HepG2 (cell line): Measurements from ENCODE around the gene ATRAID. TPM values are rescaled to one million over a fixed set of nuclear protein-coding genes. Genes with fewer than 3 reads are reported as not detected.

ENCODE experiments used
- CSRNP2 ChIP-seq: sonication (generic); formaldehyde crosslinking; conservative IDR thresholded peaks from 2 replicates; pipeline ENCODE4 v1.8.0; 2022; ENCODE audit warnings: low read depth, missing genetic modification reagents
- ELK4 ChIP-seq: sonication (generic); formaldehyde crosslinking; IDR thresholded peaks from 2 replicates; pipeline ENCODE4 v1.9.0; 2021; ENCODE audit warnings: missing genetic modification reagents, borderline replicate concordance
- FOXM1 ChIP-seq: sonication (generic); formaldehyde crosslinking; IDR thresholded peaks from 2 replicates; pipeline ENCODE4 v1.5.0; 2020; ENCODE audit warnings: missing genetic modification reagents
- JUN ChIP-seq: sonication (generic); formaldehyde crosslinking; IDR thresholded peaks from 2 replicates; pipeline ENCODE4 v1.4.0; 2020; ENCODE audit warnings: mild to moderate bottlenecking, missing genetic modification reagents
- KAT8 ChIP-seq: IDR thresholded peaks from 2 replicates; pipeline ENCODE4 v1.6.1; 2016; ENCODE audit warnings: missing genetic modification reagents, missing compliant biosample characterization
- KLF16 ChIP-seq, 2 experiments: sonication (generic) in 1 of 2; formaldehyde crosslinking in 1 of 2; IDR thresholded peaks; 2 replicates each; pipeline versions ENCODE4 v1.6.1 to v1.8.0; 2016 to 2023; ENCODE audit warnings: missing genetic modification reagents in 2 of 2, missing compliant biosample characterization in 1 of 2
- MBD4 ChIP-seq: IDR thresholded peaks from 2 replicates; pipeline ENCODE4 v1.6.1; 2012; ENCODE audit warnings: low read length, inconsistent platforms, borderline replicate concordance
- NAIF1 ChIP-seq: sonication (generic); formaldehyde crosslinking; IDR thresholded peaks from 2 replicates; pipeline ENCODE4 v1.5.0; 2020; ENCODE audit warnings: mild to moderate bottlenecking, missing genetic modification reagents, borderline replicate concordance
- NFIB ChIP-seq: sonication (generic); formaldehyde crosslinking; IDR thresholded peaks from 2 replicates; pipeline ENCODE4 v1.9.0; 2021; ENCODE audit warnings: missing genetic modification reagents, mild to moderate bottlenecking, borderline replicate concordance
- SMAD1 ChIP-seq: sonication (generic); formaldehyde crosslinking; IDR thresholded peaks from 2 replicates; pipeline ENCODE4 v1.4.0; 2020; ENCODE audit warnings: missing genetic modification reagents, low read depth, mild to moderate bottlenecking, borderline replicate concordance
- SMYD3 ChIP-seq: sonication (generic); formaldehyde crosslinking; IDR thresholded peaks from 2 replicates; pipeline ENCODE4 v1.8.1; 2023; ENCODE audit warnings: mild to moderate bottlenecking, missing genetic modification reagents
- TRAFD1 ChIP-seq: sonication (generic); formaldehyde crosslinking; IDR thresholded peaks from 2 replicates; pipeline ENCODE4 v1.5.1; 2020; ENCODE audit warnings: missing genetic modification reagents, mild to moderate bottlenecking, borderline replicate concordance
- ZFY ChIP-seq: sonication (generic); formaldehyde crosslinking; IDR thresholded peaks from 2 replicates; pipeline ENCODE4 v1.4.0; 2020; ENCODE audit warnings: missing genetic modification reagents
- ZKSCAN5 ChIP-seq: sonication (generic); formaldehyde crosslinking; IDR thresholded peaks from 2 replicates; pipeline ENCODE4 v1.5.1; 2020; ENCODE audit warnings: mild to moderate bottlenecking, missing genetic modification reagents
- ZNF513 ChIP-seq: sonication (generic); formaldehyde crosslinking; conservative IDR thresholded peaks from 2 replicates; pipeline ENCODE4 v1.5.0; 2020; ENCODE audit warnings: missing genetic modification reagents
- ZNF549 ChIP-seq: sonication (generic); formaldehyde crosslinking; IDR thresholded peaks from 2 replicates; pipeline ENCODE4 v1.5.0; 2020; ENCODE audit warnings: missing genetic modification reagents
- ZNF564 ChIP-seq: sonication (generic); formaldehyde crosslinking; IDR thresholded peaks from 2 replicates; pipeline ENCODE4 v1.8.1; 2023; ENCODE audit warnings: mild to moderate bottlenecking, missing genetic modification reagents
- ZNF672 ChIP-seq: sonication (generic); formaldehyde crosslinking; IDR thresholded peaks from 2 replicates; pipeline ENCODE4 v1.8.1; 2022; ENCODE audit warnings: missing genetic modification reagents
- ZNF678 ChIP-seq: sonication (generic); formaldehyde crosslinking; IDR thresholded peaks from 2 replicates; pipeline ENCODE4 v1.4.0; 2020; ENCODE audit warnings: mild to moderate bottlenecking, missing genetic modification reagents
- ZNF781 ChIP-seq: sonication (generic); formaldehyde crosslinking; IDR thresholded peaks from 2 replicates; pipeline ENCODE4 v1.5.1; 2020; ENCODE audit warnings: borderline replicate concordance, mild to moderate bottlenecking, missing genetic modification reagents; ENCODE audit errors: not compliant biosample characterization
- ZSCAN29 ChIP-seq: sonication (generic); formaldehyde crosslinking; conservative IDR thresholded peaks from 2 replicates; pipeline ENCODE4 v1.4.0; 2020; ENCODE audit warnings: mild to moderate bottlenecking, missing genetic modification reagents
- polyA plus RNA-seq, 8 experiments: library from polyadenylated mRNA; depleted of rRNA in 3 of 8; stranded (reverse) in 7 of 8; unstranded in 1 of 8; fragments of >200 nt; fragmentation: Illumina TruSeq in 4 of 8; extraction: Trizol in 4 of 8; gene quantifications; 2 replicates each; pipeline versions ENCODE4 v1.2.1 to v1.2.3, GENCODE V29; 2011 to 2016; ENCODE audit warnings: low read depth in 4 of 8, missing spikeins in 1 of 8, mixed read lengths in 1 of 8; ENCODE audit not compliant: insufficient read depth in 1 of 8
- total RNA-seq, 5 experiments: library from RNA; depleted of rRNA; stranded (reverse); fragments of >200 nt; fragmentation: Illumina TruSeq; extraction: Trizol; gene quantifications; 2 replicates each; pipeline ENCODE4 v1.2.3, GENCODE V29; 2016; ENCODE audit warnings: low read depth in 1 of 5
- TF ChIP-seq, protein P1 (sequence below): sonication (generic); formaldehyde crosslinking; IDR thresholded peaks from 2 replicates; pipeline ENCODE4 v1.5.0; 2020; ENCODE audit warnings: mild to moderate bottlenecking, missing genetic modification reagents

ATRAID gene
- total and polyA plus RNA-seq, 2 of the 13 experiments (the other 11 are each of a cell fraction or from before 2014, with no cell fraction given), result 207 to 382 TPM

DNA sequence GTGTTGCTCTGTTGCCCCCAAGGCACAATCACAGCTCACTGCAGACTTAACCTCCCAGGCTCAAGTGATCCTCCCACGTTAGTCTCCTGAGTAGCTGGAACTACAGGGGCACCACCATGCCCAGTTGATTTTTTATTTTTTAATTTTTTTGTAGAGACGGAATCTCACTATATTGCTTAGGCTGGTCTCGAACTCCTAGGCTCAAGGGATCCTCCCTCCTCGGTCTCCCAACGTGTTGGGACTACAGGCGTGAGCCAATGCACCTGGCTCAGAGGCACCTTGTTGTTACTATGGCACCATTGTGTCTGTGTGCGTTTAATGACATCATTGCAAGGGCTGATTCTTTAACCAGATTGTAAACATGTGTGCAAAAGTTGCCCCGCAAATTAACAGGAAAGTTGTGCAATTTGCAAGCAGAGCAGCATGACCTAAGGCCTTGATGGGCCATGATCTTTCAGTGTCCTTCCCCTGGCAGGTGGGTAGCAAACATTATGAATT lies 40.4 kb upstream of the ATRAID start (continued):
- TF ChIP-seq, protein P1, sequence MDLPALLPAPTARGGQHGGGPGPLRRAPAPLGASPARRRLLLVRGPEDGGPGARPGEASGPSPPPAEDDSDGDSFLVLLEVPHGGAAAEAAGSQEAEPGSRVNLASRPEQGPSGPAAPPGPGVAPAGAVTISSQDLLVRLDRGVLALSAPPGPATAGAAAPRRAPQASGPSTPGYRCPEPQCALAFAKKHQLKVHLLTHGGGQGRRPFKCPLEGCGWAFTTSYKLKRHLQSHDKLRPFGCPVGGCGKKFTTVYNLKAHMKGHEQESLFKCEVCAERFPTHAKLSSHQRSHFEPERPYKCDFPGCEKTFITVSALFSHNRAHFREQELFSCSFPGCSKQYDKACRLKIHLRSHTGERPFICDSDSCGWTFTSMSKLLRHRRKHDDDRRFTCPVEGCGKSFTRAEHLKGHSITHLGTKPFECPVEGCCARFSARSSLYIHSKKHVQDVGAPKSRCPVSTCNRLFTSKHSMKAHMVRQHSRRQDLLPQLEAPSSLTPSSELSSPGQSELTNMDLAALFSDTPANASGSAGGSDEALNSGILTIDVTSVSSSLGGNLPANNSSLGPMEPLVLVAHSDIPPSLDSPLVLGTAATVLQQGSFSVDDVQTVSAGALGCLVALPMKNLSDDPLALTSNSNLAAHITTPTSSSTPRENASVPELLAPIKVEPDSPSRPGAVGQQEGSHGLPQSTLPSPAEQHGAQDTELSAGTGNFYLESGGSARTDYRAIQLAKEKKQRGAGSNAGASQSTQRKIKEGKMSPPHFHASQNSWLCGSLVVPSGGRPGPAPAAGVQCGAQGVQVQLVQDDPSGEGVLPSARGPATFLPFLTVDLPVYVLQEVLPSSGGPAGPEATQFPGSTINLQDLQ (CRISPR knock-in tag), result no peak
- TF ChIP-seq NAIF1 (CRISPR knock-in tag) (no peak), SMAD1 (CRISPR knock-in tag) (peak; percentile 39; the same call in 1 of the 2 replicates), FOXM1 (no peak), NFIB (no peak), ZNF549 (CRISPR knock-in tag) (no peak), JUN (CRISPR knock-in tag) (peak; percentile 98), ZKSCAN5 (CRISPR knock-in tag) (no peak), CSRNP2 (CRISPR knock-in tag) (no peak), TRAFD1 (CRISPR knock-in tag) (peak; percentile 75; the same call in 1 of the 2 replicates), KAT8 (CRISPR knock-in tag) (peak; percentile 80), ZNF672 (CRISPR knock-in tag) (no peak), ZNF564 (no peak), ZSCAN29 (no peak), ZNF513 (CRISPR knock-in tag) (no peak), ZNF781 (CRISPR knock-in tag) (no peak), SMYD3 (peak; percentile 77; the same call in 1 of the 2 replicates), MBD4 (no peak; the same call in 1 of the 2 replicates), ZFY (CRISPR knock-in tag) (peak; percentile 47; the same call in 1 of the 2 replicates), ELK4 (CRISPR knock-in tag) (no peak), ZNF678 (CRISPR knock-in tag) (no peak), KLF16 (CRISPR knock-in tag; IDR thresholded peaks at IDR 0.05) (peak in 1 of 2 experiments; percentile 99; a peak in 2 of 4 replicates)
